HG02840 (cell line): Measurements from ENCODE around the gene COL25A1.
"Not testable (repeated sequence)": the region's sequence is repeated elsewhere in the genome, so short reads cannot be mapped to it uniquely, and the experiment has no call there.

Experiments used
- ATAC-seq: cut with Tn5 transposase; IDR thresholded peaks from one replicate; pipeline ENCODE4 v1.9.1; 2021; ENCODE audit warnings: mild to moderate bottlenecking, moderate library complexity, moderate number of reproducible peaks; ENCODE audit not compliant: unreplicated experiment, low FRiP score

The COL25A1 gene

DNA sequence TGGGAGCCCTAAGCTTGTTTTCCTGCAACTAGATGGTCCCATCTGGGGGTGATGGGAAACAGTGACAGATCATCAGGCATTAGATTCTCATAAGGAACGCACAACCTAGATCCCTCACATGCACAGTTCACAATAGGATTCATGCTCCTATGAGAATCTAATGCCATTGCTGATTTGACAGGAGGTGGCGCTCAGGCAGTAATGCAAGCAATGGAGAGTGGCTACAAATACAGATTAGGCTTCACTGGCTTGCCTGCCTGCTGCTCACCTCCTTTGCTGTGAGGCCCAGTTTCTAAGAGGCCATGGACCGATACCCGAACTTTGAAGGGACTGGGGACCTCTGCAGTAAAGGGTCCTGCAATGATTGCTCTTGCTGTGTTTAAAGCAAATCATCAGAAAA lies 225.7 kb downstream of the COL25A1 start:
- not testable (repeated sequence) for ATAC-seq

DNA sequence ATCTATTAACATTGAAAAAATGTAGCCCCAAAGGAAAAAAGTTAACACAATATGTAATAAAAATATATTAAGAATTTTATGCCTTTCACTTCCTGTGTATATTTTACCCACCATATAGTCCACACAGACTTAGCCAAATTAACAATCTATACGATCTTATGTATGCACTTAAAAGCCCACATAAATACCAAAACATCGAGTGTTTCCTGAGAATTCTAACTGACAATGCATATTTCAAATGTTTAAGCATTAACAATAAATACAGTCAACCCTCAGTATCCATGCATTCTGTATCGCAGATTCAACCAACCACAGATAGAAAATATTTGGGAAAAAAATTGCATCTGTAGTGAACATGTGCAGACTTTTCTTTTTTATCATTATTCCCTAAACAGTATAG lies 226.8 kb downstream of the COL25A1 start:
- no peak for ATAC-seq

DNA sequence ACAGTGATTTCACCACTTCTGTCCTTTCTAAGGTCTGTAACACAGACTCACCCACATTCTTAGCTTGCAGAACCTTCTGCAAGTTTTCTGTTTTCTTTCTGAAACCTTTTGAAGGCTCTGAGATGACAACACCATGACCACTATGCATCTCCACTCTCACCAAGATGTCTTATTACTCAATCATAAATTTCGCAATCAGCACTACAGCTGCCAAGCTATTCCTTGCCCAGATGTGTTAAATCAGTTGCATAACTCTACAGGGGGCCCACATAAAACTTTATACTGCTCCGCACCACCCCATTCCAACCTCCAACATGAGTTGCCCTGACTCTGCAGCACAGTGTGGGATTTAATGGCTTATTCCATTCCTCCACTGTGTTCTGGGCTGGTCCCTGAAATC lies 229.9 kb downstream of the COL25A1 start:
- ATAC-seq: no peak

DNA sequence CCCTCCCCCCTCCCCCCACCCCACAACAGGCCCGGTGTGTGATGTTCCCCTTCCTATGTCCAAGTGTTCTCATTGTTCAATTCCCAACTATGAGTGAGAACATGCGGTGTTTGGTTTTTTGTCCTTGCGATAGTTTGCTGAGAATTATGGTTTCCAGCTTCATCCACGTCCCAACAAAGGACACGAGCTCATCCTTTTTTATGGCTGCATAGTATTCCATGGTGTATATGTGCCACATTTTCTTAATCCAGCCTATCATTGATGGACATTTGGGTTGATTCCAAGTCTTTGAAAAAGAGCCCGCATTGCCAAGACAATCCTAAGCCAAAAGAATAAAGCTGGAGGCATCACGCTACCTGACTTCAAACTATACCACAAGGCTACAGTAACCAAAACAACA lies 231.8 kb downstream of the COL25A1 start:
- not testable (repeated sequence) for ATAC-seq

- ATAC-seq: no peak
These were observed 234.8 kb downstream of the COL25A1 start for GRCh38 chr4:109067508-109068235.

DNA sequence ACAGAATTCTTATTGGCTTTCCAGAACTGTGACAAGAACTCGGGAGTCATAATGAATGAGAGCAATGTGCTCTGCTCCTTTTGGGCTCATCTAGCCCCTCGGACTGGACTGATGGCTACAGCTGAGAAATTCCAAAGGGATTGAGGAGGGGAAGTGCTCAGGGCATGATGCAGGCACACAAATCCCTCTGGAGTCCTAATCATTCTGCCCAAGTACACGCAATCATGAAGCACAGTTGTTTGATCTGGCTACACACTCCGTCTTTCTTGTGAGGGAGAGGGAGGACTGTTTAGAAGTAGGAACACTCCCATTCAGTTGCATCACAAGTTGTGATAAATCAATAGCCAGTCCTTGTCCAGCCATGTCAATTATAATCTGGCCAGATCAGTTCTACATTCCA lies 237.5 kb downstream of the COL25A1 start:
- no peak for ATAC-seq

DNA sequence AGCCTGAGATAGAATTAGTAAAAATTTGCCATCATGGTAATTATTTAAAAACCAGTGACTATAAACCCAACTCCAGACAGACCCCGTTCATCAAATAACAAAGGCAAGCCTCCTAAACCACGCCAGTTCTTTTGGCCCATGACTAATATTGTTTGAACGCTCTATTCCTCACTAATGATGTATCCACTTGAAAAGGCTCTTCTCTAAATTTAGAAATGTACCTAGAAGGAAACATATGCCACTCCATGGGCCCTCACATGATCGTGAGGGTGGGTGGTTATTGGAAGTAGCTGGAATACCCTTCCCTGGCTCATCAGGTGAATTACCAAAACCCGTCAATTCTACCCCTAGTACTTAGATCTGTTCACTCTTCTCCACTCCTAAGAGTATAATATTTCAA lies 249.2 kb downstream of the COL25A1 start:
- no peak for ATAC-seq

DNA sequence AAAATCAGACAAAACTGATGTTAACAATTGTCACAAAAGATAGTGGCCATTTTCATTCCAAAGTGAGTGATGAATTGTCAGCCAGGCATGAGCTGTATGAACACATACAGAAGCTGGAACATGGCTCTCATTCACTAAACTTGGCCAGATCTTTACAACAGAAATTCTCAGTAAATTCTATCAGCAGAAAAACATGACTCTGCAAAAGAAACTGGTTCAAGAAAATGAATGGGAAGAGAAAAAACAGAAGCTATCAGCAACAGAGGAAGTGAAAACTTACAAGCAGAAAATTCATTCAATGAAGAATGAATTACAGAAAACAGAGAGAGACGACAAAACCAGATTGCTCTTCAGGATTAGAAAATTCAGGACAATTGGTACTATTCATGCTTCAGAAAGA lies 249.6 kb downstream of the COL25A1 start:
- no peak for ATAC-seq

DNA sequence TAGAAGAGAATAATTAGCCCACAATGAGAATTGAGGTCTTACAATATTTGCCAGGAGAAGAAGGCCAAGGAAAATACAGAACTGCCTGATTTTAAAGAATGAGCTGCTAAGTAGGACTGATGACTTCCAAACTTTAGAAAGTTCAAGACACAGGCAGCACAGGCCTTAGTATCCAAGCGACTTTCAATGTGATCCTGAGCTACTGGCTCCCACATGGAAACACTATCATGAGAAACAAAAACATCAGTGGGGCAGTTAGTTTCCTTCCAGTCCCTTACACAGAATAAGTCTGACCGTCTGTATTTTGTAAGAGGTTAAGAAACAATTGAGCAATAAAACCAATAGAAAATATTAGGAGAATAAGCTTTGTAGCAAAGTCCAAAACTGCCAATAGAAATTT lies 251.4 kb downstream of the COL25A1 start:
- no peak for ATAC-seq

GRCh38 chr4:109049926-109050325 lies 252.5 kb downstream of the COL25A1 start:
- ATAC-seq: no peak

- ATAC-seq: no peak
These were observed 255.8 kb downstream of the COL25A1 start for GRCh38 chr4:109046471-109047201.

DNA sequence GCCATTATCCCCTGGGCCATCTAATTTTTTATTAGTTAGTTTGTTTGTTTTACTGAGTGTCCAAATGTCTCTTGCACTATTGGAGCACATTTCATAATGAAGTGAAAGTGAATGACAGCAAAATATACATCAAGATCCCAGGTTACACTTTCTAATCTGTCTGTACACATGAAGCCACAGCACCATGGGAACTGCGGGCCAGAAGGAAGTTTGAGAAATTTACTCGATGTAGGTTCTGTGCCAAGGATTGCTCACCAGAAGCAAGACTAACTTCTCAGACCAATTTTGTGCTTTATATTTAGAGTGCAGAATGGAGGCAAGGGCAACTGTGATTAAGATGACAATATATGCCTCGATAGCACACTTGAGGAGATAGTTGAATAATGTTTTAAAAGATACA lies 258.0 kb downstream of the COL25A1 start:
- ATAC-seq: no peak

DNA sequence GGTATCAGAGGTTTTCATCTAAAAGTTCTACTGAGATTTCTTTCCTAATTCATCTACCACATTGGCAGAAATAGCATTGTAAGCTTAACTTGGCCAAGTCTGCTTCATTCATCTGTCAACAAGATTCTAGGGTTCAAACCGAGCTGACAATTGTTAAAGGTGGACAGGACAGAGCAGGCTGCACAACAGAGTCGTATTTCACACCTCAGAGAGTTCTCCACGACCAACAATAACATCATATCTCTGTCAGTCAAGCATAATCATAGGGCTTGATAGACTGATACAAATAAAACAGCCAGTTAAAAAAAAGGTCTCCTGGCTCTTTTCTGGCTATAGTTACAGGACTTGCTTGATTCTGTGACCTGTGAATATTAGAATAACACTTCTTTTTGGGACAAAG lies 259.2 kb downstream of the COL25A1 start:
- no peak for ATAC-seq

DNA sequence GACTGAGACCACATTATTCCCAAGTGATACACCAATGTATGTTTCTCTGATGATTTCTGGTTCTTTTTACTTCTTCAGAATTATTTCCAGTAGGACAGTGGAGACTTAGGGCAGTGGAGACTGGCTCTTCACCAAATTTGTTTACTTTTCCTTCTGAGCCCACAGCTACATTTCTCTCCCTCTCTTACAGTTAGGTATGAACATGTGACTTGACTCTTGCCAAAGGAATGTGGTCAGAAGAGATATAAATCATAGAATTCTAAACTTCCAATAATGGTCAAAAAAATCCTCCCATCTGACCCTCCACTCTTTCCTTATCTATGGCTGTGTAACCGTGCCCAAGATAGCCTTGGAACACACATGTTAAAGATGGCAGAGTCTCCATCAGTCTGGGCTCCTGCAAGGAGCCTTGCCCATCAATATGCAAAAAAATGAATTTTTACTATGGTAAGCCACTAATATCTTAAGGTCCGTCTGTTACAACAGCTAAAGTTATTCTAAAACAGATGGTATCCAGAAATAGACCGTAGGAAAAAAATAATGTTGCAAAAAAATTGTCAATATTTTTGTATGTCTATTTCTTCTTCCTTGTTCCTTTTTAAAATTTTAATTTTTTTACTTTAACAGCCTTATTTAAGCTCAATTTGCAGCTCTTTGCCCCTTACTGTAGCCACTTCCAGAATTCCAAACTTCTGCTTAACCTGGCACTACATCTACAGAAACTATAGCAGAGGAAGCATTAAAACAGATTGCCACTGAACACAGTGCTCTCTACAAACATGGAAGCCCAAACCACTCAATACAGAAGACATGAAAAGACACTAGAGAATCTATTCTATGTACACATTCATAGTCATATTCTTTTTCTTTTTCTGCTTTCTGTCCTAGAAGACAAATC lies 260.7 kb downstream of the COL25A1 start:
- ATAC-seq: no peak

DNA sequence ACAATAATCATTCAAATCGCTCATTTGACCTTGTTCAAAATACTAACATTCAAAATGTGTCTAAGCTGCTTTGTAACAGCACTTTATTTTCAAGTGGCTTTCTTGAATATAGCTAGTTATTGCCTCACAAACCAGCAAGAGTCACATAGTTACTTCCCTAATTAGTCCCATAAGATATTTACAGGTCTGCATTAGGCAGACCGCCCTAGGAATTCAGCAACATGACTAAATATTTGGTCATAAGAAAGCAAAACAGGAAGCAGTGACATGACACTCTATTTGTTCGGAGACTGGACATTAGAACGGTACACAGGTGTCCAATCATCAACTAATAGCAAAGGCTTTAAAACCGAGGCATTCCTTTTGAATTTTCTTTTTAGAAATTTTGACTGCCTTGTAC lies 262.0 kb downstream of the COL25A1 start:
- no peak for ATAC-seq

GRCh38 chr4:109037026-109037425 lies 265.4 kb downstream of the COL25A1 start:
- ATAC-seq: no peak

- no peak for ATAC-seq
These were observed 268.5 kb downstream of the COL25A1 start for GRCh38 chr4:109033993-109034392.

DNA sequence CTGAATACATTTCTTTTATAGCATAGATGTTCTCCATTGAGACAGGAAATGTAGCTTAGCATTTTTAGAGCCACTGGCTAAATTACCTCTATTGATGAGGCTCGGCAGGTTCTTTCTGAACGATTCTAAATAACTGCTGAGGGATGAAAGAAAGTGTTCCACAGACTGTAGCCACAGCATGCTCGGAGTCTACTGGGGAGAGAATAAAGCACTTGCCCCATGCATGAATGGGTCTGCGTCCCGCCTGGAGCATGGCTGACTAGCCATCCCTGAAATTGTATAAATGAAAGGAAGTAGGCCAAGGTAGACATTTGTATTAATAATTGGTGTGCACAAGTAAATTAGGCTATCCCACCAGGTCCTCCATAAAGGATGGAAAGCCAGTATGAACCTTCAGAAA lies 269.8 kb downstream of the COL25A1 start:
- ATAC-seq: no peak

DNA sequence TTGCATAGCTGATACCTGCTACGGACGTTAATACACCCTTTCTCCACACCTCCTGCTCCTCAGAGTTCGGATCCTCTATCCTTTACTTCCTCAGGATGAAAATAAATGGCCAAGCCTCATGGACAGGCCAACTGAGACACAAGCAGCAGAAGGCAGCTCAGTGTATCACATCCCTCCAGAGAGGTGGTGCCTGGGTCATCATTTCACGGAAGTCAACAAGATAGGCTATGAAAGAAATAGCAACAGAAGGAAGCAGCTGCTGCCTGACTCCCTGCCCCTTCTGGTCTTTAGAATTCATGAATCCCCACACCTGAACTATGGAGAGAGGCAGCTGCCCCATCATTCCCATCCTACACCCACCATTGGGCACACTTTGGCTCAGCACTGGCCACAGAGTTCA lies 272.5 kb downstream of the COL25A1 start:
- no peak for ATAC-seq

GRCh38 chr4:109027016-109027500 lies 275.4 kb downstream of the COL25A1 start:
- no peak for ATAC-seq

DNA sequence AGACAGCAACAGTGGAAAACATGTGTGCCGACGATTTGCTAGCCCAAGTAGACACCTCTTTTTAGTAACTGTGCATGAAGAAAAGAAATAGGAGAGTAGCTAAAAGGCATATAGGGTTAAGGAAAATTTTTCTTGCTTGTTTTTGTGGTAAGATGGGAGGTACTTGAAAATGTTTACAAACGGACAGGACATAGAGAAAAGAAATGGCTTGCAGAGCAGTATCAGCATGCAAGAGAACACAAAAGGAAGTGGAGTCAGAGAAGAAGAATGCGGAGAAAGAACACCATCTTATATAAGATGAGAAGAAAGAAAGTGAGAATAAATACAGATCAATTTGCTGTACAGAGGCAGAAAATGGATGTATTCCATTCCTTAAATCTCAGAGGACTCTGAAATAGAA lies 275.9 kb downstream of the COL25A1 start:
- ATAC-seq: no peak
